Ishikawa (cell line): ENCODE data around the gene PHF1.

Experiments
- CEBPB ChIP-seq: IDR thresholded peaks from 2 replicates; pipeline ENCODE4 v1.6.1; 2012
- CREB1 ChIP-seq: IDR thresholded peaks from 2 replicates; pipeline ENCODE4 v1.6.1; 2012; ENCODE audit warnings: low read depth
- EP300 ChIP-seq: IDR thresholded peaks from 2 replicates; pipeline ENCODE4 v1.6.1; 2012; ENCODE audit warnings: borderline replicate concordance
- FOXM1 ChIP-seq: IDR thresholded peaks from 2 replicates; pipeline ENCODE4 v1.6.1; 2012; ENCODE audit warnings: low read depth, borderline replicate concordance
- MAX ChIP-seq: IDR thresholded peaks from 2 replicates; pipeline ENCODE4 v1.6.1; 2012
- NFIC ChIP-seq: IDR thresholded peaks from 2 replicates; pipeline ENCODE4 v1.6.1; 2012
- RAD21 ChIP-seq: IDR thresholded peaks from 2 replicates; pipeline ENCODE4 v1.6.1; 2012; ENCODE audit warnings: low read depth
- REST ChIP-seq: IDR thresholded peaks from 2 replicates; pipeline ENCODE4 v1.6.1; 2012; ENCODE audit warnings: low read depth, mild to moderate bottlenecking
- TAF1 ChIP-seq: IDR thresholded peaks from 2 replicates; pipeline ENCODE4 v1.6.1; 2012; ENCODE audit warnings: low read depth, mild to moderate bottlenecking
- TCF12 ChIP-seq: IDR thresholded peaks from 2 replicates; pipeline ENCODE4 v1.6.1; 2012; ENCODE audit warnings: low read depth
- TEAD4 ChIP-seq: IDR thresholded peaks from 2 replicates; pipeline ENCODE4 v1.6.1; 2012
- USF1 ChIP-seq: IDR thresholded peaks from 2 replicates; pipeline ENCODE4 v1.6.1; 2012
- YY1 ChIP-seq: IDR thresholded peaks from 2 replicates; pipeline ENCODE4 v1.6.1; 2012; ENCODE audit warnings: low read depth
- ZBTB7A ChIP-seq: IDR thresholded peaks from 2 replicates; pipeline ENCODE4 v1.6.1; 2012; ENCODE audit warnings: low read depth

GRCh38 chr6:33407132-33407718, 3.6 kb upstream of the PHF1 start:
- TF ChIP-seq RAD21 (peak; percentile 31; the same call in 1 of the 2 replicates), TCF12 (no peak), REST (no peak), YY1 (no peak), CEBPB (no peak), TAF1 (no peak), TEAD4 (no peak), CREB1 (no peak), NFIC (no peak), EP300 (no peak), MAX (no peak), USF1 (no peak), FOXM1 (no peak), ZBTB7A (no peak)
